Measurements from ENCODE around the gene ATP5MG.

Gene ATP5MG

GRCh38 chr11:118435893-118436624 is 34.7 kb downstream of the ATP5MG start, which contains the start of gene KMT2A (continued):
- TF ChIP-seq ZNF600 (tag by site-specific recombination; IDR thresholded peaks at IDR 0.05) (peak; percentile 37; the same call in 1 of the 2 replicates), ZNF596 (tag by site-specific recombination; IDR thresholded peaks at IDR 0.05) (peak; percentile 54; the same call in 1 of the 2 replicates), ZNF26 (tag by site-specific recombination; IDR thresholded peaks at IDR 0.05) (no peak), ZNF175 (tag by site-specific recombination; IDR thresholded peaks at IDR 0.05) (no peak), ZNF112 (tag by site-specific recombination; IDR thresholded peaks at IDR 0.05) (no peak), ZNF423 (tag by site-specific recombination; IDR thresholded peaks at IDR 0.05) (0 out of 2 replicates have a peak, but pooled peaks have one; percentile 44), ZNF10 (tag by site-specific recombination; IDR thresholded peaks at IDR 0.05) (0 out of 2 replicates have a peak, but pooled peaks have one; percentile 21), ZFP37 (tag by site-specific recombination; IDR thresholded peaks at IDR 0.05) (no peak), ZBTB17 (tag by site-specific recombination; IDR thresholded peaks at IDR 0.05) (peak; percentile 97), ZBTB20 (tag by site-specific recombination; IDR thresholded peaks at IDR 0.05) (peak; percentile 100), ZFP3 (tag by site-specific recombination; IDR thresholded peaks at IDR 0.05; ENCODE audit: low read depth) (no peak), ZNF571 (tag by site-specific recombination; IDR thresholded peaks at IDR 0.05) (no peak), ZNF184 (tag by site-specific recombination; IDR thresholded peaks at IDR 0.05) (peak; percentile 55; the same call in 1 of the 2 replicates), HOXD13 (CRISPR knock-in tag; IDR thresholded peaks at IDR 0.05; ENCODE audit: borderline replicate concordance) (no peak), ZNF660 (tag by site-specific recombination; IDR thresholded peaks at IDR 0.05) (peak; percentile 76; the same call in 1 of the 2 replicates), ZNF623 (tag by site-specific recombination; IDR thresholded peaks at IDR 0.05) (no peak), FEZF1 (tag by site-specific recombination; IDR thresholded peaks at IDR 0.05) (no peak), ZNF548 (tag by site-specific recombination; IDR thresholded peaks at IDR 0.05) (no peak), ZBTB6 (tag by site-specific recombination; IDR thresholded peaks at IDR 0.05) (peak; percentile 96), YY1 (tag by site-specific recombination; IDR thresholded peaks at IDR 0.05) (peak; percentile 87), ZBTB1 (tag by site-specific recombination; IDR thresholded peaks at IDR 0.05) (no peak), HIC1 (tag by site-specific recombination; IDR thresholded peaks at IDR 0.05) (peak; percentile 23; the same call in 1 of the 2 replicates), ZNF830 (tag by site-specific recombination; IDR thresholded peaks at IDR 0.05; ENCODE audit: low read depth) (no peak), SP3 (tag by site-specific recombination; IDR thresholded peaks at IDR 0.05) (peak; percentile 87), ZNF311 (tag by site-specific recombination; IDR thresholded peaks at IDR 0.05; ENCODE audit: borderline replicate concordance) (no peak)
- TF ChIP-seq, protein P1, sequence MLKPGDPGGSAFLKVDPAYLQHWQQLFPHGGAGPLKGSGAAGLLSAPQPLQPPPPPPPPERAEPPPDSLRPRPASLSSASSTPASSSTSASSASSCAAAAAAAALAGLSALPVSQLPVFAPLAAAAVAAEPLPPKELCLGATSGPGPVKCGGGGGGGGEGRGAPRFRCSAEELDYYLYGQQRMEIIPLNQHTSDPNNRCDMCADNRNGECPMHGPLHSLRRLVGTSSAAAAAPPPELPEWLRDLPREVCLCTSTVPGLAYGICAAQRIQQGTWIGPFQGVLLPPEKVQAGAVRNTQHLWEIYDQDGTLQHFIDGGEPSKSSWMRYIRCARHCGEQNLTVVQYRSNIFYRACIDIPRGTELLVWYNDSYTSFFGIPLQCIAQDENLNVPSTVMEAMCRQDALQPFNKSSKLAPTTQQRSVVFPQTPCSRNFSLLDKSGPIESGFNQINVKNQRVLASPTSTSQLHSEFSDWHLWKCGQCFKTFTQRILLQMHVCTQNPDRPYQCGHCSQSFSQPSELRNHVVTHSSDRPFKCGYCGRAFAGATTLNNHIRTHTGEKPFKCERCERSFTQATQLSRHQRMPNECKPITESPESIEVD (tag by site-specific recombination; IDR thresholded peaks at IDR 0.05) = peak; percentile 31; the same call in 1 of the 2 replicates
- TF ChIP-seq, protein P2, sequence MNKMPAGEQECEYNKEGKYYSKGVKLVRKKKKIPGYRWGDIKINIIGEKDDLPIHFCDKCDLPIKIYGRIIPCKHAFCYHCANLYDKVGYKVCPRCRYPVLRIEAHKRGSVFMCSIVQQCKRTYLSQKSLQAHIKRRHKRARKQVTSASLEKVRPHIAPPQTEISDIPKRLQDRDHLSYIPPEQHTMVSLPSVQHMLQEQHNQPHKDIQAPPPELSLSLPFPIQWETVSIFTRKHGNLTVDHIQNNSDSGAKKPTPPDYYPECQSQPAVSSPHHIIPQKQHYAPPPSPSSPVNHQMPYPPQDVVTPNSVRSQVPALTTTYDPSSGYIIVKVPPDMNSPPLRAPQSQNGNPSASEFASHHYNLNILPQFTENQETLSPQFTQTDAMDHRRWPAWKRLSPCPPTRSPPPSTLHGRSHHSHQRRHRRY (tag by site-specific recombination; IDR thresholded peaks at IDR 0.05) = no peak
- TF ChIP-seq, protein P3, sequence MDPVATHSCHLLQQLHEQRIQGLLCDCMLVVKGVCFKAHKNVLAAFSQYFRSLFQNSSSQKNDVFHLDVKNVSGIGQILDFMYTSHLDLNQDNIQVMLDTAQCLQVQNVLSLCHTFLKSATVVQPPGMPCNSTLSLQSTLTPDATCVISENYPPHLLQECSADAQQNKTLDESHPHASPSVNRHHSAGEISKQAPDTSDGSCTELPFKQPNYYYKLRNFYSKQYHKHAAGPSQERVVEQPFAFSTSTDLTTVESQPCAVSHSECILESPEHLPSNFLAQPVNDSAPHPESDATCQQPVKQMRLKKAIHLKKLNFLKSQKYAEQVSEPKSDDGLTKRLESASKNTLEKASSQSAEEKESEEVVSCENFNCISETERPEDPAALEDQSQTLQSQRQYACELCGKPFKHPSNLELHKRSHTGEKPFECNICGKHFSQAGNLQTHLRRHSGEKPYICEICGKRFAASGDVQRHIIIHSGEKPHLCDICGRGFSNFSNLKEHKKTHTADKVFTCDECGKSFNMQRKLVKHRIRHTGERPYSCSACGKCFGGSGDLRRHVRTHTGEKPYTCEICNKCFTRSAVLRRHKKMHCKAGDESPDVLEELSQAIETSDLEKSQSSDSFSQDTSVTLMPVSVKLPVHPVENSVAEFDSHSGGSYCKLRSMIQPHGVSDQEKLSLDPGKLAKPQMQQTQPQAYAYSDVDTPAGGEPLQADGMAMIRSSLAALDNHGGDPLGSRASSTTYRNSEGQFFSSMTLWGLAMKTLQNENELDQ (tag by site-specific recombination; IDR thresholded peaks at IDR 0.05; ENCODE audit: low read depth) = peak; percentile 38; the same call in 1 of the 2 replicates
- TF ChIP-seq, protein P4, sequence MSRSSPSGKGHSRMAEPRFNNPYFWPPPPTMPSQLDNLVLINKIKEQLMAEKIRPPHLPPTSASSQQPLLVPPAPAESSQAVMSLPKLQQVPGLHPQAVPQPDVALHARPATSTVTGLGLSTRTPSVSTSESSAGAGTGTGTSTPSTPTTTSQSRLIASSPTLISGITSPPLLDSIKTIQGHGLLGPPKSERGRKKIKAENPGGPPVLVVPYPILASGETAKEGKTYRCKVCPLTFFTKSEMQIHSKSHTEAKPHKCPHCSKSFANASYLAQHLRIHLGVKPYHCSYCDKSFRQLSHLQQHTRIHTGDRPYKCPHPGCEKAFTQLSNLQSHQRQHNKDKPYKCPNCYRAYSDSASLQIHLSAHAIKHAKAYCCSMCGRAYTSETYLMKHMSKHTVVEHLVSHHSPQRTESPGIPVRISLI (tag by site-specific recombination; IDR thresholded peaks at IDR 0.05) = no peak
